GM13976 (cell line): ENCODE measurements around the gene ANO1.

ENCODE experiments used
- DNase-seq: peaks from one replicate; pipeline ENCODE4 v3.0.0; 2012; ENCODE audit warnings: low spot score
- in situ Hi-C: fragments of 300-500 bp; cut with MboI; formaldehyde crosslinking; loops from one replicate; pipeline ENCODE4 v1.12.0; 2022; ENCODE audit warnings: low sequenced_read_pairs, mixed read lengths, inconsistent platforms; ENCODE audit not compliant: unreplicated experiment
- TF ChIP-seq, protein P1 (sequence below): IDR thresholded peaks from 2 replicates; pipeline ENCODE4 v1.5.1; 2012; ENCODE audit warnings: borderline replicate concordance, mild to moderate bottlenecking; ENCODE audit not compliant: insufficient read depth; ENCODE audit errors: extremely low read depth, missing control alignments, control extremely low read depth

Gene ANO1

DNA sequence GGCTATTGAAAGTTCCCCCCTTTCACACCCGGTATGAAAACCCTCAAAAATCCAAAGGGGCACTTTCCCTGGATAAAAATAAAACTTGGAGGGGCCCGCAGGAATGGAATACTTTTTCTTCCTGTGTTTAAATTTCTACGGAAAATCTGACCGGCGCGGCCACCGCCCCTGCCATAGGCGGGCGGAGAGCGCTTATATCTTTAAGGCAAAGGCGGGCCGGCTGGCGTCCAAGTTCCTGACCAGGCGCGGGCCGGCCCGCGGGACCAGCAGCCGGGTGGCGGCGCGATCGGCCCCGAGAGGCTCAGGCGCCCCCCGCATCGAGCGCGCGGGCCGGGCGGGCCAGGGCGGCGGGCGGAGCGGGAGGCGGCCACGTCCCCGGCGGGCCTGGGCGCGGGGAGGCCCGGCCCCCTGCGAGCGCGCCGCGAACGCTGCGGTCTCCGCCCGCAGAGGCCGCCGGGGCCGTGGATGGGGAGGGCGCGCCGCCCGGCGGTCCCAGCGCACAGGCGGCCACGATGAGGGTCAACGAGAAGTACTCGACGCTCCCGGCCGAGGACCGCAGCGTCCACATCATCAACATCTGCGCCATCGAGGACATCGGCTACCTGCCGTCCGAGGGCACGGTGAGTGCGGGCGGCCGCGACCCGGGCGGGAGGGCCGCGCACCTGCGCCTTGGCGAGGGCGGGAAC, at the start of gene ANO1:
Gene ANO1 (plus strand): TSS at position 223 of the 686 bp plus-strand sequence. CDS start 290 bp downstream, at position 513.
- TF ChIP-seq, protein P1, sequence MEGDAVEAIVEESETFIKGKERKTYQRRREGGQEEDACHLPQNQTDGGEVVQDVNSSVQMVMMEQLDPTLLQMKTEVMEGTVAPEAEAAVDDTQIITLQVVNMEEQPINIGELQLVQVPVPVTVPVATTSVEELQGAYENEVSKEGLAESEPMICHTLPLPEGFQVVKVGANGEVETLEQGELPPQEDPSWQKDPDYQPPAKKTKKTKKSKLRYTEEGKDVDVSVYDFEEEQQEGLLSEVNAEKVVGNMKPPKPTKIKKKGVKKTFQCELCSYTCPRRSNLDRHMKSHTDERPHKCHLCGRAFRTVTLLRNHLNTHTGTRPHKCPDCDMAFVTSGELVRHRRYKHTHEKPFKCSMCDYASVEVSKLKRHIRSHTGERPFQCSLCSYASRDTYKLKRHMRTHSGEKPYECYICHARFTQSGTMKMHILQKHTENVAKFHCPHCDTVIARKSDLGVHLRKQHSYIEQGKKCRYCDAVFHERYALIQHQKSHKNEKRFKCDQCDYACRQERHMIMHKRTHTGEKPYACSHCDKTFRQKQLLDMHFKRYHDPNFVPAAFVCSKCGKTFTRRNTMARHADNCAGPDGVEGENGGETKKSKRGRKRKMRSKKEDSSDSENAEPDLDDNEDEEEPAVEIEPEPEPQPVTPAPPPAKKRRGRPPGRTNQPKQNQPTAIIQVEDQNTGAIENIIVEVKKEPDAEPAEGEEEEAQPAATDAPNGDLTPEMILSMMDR = no peak
- DNase-seq = no peak
- in situ Hi-C loops = no loop called here

DNA sequence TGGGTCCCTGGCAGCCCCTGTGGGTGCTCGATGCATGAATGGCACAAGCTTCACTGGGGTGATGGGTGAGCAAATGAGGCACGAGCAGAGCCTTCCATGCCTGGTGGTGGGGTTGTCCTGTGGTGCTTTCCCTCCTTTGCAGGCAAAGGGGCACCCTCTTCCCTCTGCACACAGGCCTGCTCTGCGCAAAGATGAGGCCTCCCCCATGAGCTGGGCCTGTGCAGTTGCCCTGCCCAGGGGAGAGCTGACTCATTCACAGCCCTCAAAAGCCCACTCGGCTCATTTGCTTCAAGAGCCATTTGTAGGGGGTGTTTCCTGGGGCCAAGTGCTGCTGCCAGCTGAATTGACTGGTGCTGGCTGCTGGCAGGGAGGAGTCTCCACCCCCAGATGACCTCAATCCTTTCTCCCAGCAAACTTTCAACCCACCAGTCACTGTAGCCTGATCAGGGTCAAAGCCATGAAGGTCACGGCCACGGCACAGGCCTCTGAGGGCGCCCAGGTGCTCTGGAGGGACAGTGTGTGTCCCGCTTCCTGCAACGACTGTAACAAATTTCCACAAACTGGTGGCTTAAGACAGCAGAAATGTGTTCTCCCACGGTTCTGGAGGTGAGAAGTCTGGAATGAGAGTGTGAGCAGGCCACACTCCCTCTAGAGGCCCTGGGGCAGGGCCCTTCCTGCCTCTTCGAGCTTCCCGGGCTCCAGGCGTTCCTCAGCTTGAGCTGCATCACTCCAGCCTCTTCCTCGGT, 48.8 kb upstream of the ANO1 start:
- no peak for DNase-seq
- in situ Hi-C loops = no loop called here
- TF ChIP-seq, protein P1 = no peak

DNA sequence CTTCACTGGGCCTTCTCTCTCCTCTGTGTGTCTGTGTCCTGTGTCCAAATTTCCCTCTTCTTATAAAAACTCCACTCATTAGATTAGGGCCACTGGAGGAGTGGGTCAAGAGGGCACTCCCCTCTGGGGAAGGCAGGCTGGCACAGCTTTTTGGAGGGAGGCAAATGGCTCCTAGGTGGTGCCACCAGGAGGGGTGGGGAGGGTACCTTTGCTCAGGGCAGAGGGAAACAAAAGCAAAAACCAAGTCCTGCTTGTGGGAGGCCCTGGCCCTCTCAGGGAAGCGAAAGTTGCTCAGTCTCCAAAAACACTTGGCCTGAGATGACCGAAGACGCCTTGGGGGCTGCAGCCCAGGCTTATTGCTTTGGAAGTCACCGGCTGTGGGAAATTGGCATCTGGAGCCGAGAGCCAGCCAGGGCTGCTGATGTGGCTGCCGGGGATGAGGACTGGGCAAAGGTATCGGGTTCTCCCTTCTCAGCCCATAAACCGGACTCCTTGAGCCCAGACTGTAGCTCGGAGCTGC, 48.2 kb upstream of the ANO1 start:
- in situ Hi-C loops = no loop called here
- TF ChIP-seq, protein P1 = no peak
- no peak for DNase-seq

DNA sequence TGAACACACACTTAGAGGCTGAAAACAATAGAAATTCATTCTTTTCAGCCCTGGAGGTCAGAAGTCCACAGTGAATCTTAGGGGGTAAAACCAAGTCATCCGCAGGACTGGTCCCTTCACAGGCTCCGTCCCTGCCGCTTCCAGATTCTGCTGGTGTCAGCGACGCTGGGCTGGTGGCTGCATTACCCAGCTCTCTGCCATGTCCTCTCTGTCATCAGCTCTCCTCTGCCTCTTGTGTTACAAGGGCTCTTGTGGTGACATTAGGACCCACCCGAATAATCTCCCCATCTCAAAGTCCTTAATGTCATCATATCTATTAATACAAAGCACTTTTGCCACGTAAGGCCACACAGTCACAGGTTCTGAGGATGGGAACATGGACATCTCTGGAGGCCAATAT, 47.7 kb upstream of the ANO1 start:
- DNase-seq = no peak
- in situ Hi-C loops = no loop called here
- TF ChIP-seq, protein P1 = no peak

DNA sequence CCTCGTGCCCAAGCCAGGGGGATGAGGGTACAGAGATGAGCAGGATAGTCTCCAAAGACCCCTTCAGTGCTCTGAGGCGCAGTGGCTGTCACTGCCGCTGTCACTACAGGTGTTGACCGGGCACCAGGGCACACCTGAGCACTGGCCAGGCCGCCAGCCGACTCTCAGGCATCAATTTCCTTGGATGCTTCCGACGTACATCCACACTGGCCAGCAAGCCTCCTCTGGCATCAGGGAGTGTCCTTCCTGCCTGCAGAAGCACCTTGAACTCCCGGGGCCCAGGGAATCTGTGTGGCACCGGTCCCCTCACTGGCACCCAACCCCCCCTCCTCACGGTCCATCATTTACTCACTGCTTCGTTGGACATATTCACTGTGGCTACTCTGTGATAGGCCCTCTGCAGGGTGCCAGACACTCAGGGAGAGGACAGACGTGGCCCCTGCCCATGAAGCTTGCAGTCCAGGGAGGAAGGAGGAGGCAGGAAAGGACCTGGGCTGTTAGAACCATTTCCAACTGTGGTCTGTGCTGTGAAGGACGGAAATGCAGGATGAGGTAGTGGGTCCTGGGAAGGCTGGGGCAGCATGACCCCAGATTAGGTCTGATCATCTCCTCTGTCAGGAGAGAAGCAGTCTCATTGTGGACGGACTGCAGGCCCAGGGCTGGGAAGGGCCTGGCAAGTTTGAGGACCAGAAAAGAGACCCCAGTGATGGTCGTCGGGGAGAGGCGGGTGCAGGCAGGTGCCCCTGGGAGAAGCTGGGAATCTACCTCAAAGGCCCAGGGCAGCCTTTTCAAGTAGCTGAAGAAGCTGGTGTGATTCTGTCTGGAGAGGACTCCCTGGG, 46.3 kb upstream of the ANO1 start:
- DNase-seq = no peak
- TF ChIP-seq, protein P1 = no peak
- in situ Hi-C loops = no loop called here

DNA sequence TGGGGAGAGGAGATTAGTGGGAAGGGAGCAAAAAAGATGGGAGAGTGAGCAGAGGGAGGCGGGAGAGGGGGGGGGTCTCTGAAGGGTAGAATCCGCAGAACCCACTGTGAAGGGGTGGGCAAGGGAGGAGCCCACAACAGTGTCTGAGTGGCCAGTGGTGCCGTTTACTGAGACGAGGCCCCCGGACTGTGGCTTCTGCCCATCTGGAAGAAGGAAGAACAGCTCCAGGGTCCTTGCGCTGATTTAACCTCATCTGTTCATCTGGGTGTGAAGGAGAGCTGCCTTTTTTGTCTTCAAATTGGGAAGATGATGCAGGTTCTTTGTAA, 45.7 kb upstream of the ANO1 start:
- no peak for DNase-seq
- TF ChIP-seq, protein P1 = no peak
- in situ Hi-C loops = no loop called here
